CD4-positive, alpha-beta T cell treated with Interferon alpha-2 for 1 hour (primary cell): ENCODE measurements around the gene TBC1D10B.
"Not testable (repeated sequence)": the region's sequence is repeated elsewhere in the genome, so short reads cannot be mapped to it uniquely, and the experiment has no call there.

ENCODE experiments used
- DNase-seq, 2 donors: peaks; one replicate each; pipeline ENCODE4 v3.0.0-alpha.2; 2020 to 2022

TBC1D10B gene

GRCh38 chr16:30324220-30324619 is 46.1 kb downstream of the TBC1D10B start:
- DNase-seq, result not testable (repeated sequence)

GRCh38 chr16:30318647-30319046 is 51.6 kb downstream of the TBC1D10B start:
- not testable (repeated sequence) for DNase-seq

- DNase-seq, result not testable (repeated sequence)
Observed at GRCh38 chr16:30310937-30311336, 59.4 kb downstream of the TBC1D10B start.

GRCh38 chr16:30309255-30309654 is 61.0 kb downstream of the TBC1D10B start:
- not testable (repeated sequence) for DNase-seq
